ENCODE data around the gene TANK.

- no peak for TF ChIP-seq EZH2phosphoT487 (IDR thresholded peaks at IDR 0.05; ENCODE audit: low read depth, severe bottlenecking, unreplicated experiment)
- TF ChIP-seq CTCF (IDR thresholded peaks at IDR 0.05; ENCODE audit: poor library complexity): no peak
These were observed 9.5 kb upstream of the TANK start for GRCh38 chr2:161150704-161151103.
